Spleen (tissue), 3 donors: ENCODE results near the gene OPCML.

Experiments
- POLR2A ChIP-seq, 3 donors: fragments of 450-650 bp; IDR thresholded peaks; one replicate each; pipeline ENCODE4 v1.5.1; 2017; ENCODE audit warnings: antibody characterized with exemption in 3 of 3, mild to moderate bottlenecking in 1 of 3
- POLR2AphosphoS5 ChIP-seq, 3 donors: sonication (generic); formaldehyde crosslinking; IDR thresholded peaks; one replicate each; pipeline ENCODE4 v1.5.1; 2017; ENCODE audit warnings: antibody characterized with exemption in 3 of 3

DNA sequence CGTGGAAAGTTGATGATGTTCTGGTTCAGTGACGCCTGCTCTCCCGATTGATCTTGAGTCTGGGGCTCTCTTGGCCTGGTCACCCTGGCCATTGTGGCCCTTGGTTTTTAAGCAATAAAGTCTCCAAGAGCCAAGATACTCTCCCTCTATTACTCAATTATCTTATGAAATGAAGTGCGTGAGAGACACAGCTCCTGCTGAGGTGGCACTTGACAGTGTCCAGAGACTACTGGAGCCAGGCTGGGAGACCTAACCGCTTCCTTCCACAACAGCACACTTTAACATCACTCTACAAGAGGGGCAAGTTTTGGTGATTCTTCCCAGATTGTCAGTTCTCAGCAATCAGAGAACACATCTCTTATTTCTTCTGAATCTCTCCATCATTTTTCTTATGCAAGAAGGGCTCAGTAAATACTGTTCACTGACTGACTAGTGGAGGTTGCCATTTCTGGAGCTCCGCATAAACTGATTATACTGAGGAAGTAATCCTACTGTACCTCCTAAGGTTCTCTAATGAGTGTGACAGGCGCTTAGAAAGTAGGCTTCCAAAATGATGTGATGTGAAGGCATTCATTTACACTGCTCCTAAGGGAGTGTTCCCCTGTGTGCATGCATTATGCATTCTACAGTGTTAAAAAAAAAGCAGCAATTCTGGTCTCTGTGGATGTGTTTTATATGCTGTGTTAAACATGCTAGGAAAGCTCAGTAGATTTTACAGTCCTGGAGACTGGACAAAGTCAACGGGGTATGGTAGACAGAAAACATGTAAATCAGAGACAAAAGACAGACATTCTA, 968.0 kb downstream of the OPCML start:
- no peak for TF ChIP-seq POLR2AphosphoS5 (IDR thresholded peaks at IDR 0.05)
- TF ChIP-seq POLR2A (IDR thresholded peaks at IDR 0.05): no peak
